HG03558 (cell line): Measurements from ENCODE around the gene CREB3L2.
"Not testable (repeated sequence)": the region's sequence is repeated elsewhere in the genome, so short reads cannot be mapped to it uniquely, and the experiment has no call there.

Experiments used
- ATAC-seq: cut with Tn5 transposase; IDR thresholded peaks from one replicate; pipeline ENCODE4 v1.9.1; 2021; ENCODE audit warnings: moderate number of reproducible peaks; ENCODE audit not compliant: unreplicated experiment; ENCODE audit errors: extremely low read depth

CREB3L2 gene

DNA sequence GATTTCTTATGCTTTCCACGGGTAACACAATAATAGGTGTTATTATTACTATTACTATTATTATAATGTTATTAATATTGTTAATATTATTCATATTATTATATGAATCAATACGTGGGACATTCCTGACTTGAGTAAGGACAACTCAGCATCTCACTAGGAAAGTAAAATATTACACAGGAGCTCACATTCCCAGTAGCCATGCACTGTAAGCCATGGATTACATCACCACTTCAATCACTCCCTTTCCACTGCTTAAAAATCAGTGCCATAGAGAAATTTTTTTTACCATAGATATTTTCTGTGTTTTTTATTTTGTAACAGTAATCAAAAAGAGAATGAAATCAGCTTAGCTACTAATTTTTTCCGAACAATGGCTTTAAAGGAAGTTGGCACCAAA is 86.6 kb downstream of the CREB3L2 start:
- no peak for ATAC-seq

DNA sequence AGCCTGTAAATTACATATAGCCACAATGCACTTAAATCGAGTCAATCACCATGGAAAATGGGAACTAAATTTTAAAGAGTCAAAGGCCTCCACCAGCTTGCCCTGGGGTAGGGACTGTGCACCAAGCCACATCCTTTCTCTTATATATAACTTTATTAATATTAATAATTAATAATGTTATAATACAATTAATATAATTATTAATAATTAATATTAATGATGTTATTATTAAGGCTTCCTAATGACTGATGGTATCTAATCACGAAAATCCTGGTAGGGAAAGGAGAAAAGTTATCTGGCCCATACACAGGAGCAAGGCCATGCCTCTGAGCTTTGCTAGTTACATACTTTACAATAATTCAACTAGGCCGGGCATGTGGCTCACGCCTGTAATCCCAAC is 87.9 kb downstream of the CREB3L2 start:
- no peak for ATAC-seq

DNA sequence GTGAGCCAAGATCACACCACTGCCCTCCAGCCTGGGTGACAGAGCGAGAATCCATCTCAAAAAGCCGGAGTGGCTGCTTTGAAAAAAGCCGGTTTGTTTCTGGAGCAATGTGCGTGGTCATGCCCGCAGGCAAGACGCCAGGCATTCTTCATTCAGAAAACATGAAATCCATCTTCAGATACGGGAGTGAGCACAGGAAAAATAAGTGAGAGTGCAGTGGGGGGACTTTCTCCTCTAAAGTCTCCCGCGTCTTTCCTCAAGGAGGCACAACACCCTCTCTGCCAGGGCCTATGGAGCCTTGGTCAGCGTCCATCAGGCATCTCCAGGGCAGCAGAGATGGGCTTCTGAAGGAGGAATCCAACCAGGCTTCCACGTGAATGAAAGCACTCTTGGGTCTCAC is 92.8 kb downstream of the CREB3L2 start:
- no peak for ATAC-seq

DNA sequence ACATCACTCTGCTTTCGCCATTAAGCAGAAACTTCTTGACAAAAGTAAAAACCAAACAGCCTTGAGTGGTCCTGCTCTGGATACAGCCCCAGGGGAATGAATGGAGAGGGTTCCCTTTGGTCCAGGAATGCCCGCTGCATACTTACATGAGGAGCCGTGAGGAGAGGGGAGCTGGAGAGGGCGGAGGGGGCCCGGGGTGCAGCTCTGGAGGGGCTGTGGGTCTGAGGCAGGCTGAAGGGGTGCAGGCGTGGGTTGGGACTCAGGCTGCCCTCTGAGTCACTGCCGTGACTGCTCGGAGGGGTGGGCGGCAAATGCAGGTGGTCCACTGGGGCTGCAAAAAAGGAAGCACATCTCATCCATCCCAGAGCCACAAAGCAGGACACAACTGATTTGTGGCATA is 93.8 kb downstream of the CREB3L2 start:
- ATAC-seq: no peak

DNA sequence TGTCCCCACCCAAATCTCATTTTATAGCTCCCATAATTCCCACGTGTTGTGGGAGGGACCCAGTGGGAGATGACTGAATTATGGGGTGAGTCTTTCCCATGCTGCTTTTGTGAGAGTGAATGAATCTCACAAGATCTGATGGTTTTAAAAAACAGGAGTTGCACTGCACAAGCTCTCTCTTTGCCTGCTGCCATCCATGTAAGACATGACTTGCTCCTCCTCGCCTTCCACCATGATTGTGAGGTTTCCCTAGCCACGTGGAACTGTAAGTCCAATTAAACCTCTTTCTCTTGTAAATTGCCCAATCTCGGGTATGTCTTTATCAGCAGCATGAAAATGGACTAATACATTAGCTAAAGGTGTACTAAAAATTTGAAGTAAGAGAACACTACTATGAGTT is 95.2 kb downstream of the CREB3L2 start:
- ATAC-seq: not testable (repeated sequence)

DNA sequence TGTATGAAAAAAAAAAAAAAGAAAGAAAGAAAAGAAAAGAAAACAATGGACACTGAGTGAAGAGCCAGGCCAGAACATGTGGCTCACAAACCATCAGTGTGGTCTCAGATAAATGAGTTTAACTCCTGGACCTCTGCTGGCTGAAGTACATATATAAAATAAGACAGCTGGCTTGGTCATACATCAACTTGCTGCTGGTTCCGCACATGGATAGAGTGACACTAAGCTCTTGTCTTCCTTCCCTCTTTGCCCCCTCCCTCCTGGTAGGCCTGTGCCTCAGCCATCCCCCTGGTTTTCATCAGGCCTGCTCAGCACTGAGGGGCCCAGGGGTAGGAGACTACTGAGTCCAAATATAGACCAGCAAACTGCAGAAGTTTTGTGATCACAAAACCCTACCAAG is 97.1 kb downstream of the CREB3L2 start:
- ATAC-seq: no peak

DNA sequence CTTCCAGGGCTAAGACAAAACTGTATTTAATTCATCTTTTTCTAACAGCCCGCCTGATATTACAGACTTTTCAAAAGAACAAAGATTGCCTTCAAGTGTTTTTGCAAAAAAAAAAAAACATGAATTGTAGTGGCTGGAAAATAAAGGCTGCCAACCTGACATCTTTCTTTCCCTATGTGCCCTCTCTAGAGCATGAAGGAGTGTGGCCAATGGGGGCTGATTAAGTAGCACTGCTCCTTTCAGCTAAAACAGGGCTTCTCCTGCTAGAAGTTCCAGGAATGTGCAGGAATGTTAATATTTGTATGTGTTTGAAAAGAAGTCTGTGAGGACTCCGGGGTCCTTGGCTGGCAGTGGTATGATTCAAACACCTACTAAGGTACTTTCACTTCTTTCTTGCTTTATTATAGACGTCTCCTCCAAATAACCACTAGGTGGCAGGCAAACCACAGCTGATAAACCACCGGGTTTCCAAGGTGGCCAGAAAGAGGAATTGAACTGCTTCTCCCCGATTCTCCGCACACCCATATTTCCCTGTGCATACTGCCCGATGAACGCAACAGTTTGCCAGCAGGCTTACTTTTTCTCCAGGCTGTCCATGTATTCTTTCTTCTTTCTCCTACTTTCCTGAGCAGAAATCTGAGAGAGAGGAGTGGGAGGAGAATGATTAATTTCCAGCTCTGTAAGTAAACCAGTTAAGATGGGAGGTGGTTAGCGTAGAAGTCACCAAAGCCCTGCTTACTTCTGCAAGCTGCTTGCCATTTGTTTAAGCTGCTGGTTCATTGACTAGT is 98.3 kb downstream of the CREB3L2 start:
- ATAC-seq: peak; percentile 38

DNA sequence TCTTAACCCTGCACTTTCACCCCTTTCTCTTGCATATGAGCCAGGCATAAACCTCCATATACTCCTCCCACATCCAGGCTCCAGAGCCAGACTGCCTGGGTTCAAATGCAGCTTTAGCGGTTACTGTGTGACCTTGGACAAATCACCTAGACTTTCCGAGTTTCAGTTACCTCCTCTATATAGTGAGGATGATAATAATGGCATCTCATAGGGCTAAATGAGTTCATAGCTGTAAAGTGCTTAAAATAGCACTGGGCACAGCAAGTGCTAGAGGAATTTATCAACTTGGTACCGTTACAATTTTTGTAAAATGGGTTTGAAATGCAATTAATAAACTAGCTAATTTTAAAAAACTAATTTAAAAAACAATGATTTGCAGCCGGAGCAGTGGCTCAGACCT is 101.7 kb downstream of the CREB3L2 start:
- no peak for ATAC-seq

DNA sequence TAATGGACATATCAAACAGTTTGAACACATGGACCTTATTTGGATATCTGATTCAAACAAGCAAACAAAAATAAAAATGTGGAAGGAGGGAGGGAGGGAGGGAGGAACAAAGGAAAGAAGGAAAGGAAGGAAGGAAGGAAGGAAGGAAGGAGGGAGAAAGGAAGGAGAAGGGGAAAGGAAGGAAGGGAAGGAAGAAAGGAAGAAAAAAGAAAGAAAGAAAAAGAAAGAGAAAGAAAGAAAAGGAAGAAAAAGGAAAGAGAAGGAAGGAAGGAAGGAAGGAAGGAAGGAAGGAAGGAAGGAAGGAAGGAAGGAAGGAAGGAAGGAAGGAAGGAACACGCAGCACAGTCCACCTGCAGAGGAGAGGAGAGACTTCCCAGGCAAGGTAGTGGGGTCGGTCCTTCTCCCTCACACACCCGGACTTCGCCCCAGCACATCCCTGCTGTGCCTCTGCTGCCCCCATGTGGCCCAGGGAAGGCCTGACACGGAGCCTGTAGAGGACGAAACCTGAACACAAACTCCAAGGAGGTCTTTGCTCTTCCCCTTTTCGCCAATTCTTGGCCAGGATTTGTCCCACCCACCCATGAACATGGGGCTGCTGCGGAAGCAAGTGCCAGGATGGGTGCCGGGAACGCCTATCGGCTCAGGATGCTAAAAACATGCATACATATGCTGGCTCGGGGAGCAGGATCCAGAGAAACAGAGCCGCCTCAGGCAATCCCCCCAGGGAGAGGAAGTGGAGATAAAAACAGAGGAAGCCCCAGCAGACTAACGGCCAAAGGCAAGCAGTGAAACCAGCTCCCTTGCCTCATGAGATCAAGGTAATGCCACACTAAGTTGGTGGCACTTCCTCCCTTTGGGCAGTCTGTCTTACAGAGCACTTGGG is 102.8 kb downstream of the CREB3L2 start:
- ATAC-seq: peak; percentile 36

DNA sequence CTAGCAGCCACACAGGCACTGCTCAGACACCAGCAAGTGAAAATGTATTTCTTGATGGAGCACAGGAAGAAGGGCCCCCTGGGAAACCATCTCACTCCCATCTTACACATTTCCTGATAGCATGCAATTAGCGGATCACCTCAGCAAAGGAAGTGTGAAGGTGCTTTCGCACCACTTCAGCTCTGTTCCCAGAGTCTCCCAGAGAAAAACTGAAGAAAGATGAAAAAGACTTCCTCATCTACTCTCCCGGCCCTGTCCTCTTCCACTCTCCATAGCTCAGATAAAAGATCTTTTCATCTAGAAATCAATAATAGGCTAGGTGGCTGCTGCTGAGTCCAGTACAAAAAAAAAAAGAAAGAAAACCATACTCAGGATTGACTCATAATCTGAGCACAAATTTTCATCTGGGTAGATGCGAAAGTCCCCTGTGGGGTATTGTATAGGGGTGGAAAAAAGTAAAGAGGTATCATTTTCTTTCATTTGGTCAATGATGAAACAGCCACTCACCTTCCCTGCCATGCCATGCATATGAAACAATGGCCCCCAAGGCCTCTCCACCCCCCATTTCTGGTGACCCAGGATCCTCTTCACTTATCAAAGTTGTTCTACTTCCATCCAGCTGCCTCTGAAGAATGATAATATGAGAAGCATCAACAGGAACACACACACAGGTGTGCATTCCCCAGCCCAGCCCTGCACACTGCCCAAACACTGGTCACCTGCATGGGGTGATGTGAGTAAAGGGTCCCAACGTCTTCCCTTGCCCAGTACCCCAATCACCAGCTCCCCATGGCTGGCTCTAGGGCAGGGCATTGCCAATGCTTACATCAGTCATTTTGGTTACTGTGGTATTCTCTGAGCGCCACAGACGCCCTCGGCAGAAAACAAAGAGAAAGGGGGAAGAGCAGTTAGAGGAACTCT is 106.3 kb downstream of the CREB3L2 start:
- ATAC-seq: peak; percentile 72

DNA sequence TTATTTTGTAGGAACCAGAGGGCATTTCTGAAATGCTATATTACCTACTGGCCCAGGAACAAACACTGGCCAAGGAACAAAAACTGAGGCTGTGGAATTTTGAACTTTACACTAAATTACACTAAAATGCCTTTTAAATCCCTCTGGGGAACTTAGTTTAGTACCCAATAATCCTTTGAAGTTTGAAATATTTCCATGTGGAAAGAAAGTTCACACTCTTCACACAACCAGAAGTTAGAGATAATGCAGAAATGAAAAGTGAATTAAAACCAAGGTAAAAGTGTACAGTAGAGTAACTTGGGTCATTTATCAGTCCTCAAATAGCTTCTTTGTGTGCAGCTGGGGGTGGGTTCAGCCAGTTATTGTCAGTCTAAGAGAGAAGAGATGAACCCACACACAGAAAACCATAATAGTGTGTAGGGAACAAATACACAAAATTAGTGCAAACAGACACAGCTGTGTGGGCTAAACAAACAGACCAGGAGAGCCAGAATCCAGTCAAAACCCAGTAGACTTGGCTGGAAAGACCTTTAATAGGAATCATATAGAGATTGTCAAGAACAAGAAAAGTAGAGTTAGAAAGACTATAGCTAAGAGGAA is 108.6 kb downstream of the CREB3L2 start:
- no peak for ATAC-seq

DNA sequence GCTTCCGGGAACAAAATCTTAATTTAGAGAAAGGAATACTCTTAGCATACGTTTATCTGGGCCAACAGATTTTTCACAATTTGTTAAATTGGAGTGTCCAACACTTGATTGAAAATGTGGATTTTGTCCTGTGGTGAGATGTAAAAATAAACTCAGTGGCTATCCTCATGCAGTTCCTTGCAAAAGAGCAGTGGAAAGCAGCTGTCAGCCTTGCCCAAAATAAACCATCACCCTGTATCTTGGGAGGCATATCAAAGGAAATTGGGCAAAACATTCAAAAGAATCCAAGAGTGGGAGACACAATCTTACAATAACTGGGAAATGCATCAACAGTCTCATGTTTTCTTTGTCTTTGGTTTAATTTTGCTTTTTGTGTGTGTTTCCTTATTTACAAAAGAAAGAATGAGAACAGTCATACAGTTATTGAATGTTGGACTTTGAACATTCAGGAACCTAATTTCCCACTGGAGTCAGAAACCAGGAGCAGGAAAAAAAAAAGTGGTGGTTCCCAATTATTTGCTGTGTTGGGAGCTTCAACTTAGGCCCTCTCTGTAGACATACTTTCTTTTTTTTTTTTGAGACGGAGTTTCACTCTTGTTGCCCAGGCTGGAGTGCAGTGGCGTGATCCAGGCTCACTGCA is 110.8 kb downstream of the CREB3L2 start:
- ATAC-seq: no peak

DNA sequence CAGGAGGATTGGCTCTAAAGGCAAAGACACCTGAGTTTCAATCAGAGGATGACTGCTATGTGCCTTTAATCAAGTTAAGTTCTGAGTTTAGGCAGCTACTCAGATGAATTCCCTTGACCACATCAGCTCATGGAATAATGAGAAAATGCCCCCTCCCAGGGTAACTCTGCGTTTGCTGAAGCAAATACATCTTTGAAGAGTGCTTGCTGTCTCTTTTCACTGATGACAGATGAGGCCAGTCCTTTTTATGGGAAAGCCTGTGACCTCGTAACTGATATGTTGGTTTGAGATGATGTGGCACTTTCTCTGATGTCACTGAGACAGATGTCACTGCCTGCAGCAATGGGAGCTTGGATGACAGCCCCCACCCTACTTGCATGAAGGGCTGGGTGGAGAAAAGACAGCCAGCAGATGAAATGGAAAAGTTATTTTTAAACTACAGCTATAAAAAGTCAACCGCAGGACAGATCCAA is 111.4 kb downstream of the CREB3L2 start:
- ATAC-seq: no peak

DNA sequence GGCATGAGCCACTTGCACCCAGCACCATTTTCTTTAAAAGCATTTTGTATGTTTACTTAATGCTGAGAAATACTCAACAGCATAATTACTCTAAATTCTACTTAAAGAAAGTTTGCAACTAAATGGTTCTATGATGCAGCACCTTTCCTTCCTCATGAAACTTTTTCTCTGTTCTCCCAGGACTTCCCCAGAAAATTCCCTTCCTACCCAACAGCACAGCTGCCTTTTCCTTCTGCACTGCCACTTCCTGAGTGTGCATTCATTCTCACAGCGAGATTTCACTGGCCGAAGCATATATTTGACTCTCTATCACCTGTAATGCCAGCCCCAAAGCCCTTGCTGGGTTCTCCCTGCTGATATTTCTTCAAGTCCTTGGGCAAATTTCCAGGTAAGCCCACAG is 113.6 kb downstream of the CREB3L2 start:
- no peak for ATAC-seq

DNA sequence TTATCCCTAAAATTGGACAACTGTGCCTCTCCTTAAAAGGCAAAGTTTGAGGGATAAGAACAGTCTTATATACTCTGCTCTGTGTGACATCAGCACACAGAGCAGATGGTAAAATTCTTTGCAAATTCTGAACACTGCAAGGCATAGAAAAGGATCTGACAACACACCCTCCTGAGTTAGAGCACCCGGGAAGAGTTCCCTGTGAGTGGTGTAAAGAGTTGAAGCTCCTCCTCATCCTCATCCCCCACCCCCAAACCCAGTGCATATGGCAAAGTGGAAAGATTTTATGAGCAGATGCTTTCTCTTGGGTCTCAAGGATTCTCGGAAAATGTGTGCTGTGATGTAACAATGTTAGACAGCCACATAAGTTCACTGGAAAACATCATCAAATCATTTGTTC is 115.1 kb downstream of the CREB3L2 start:
- ATAC-seq: no peak

DNA sequence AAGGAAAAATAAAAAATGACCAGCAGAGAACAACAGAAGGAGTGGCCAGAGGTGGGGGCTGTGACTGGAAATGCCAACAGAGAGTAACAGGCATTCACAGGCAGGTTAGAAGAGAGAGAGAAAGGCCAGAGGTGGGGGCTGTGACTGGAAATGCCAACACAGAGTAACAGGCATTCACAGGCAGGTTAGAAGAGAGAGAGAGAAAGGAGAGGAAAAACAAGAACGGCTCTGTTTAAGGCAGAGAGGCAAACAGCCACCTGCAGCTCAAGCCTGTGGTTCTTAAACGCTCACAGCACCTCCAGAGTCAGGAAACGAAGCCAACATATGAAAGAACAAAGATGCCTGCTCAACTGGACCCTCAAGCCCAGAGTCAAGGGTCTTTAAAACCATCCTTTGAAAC is 115.6 kb downstream of the CREB3L2 start:
- ATAC-seq: no peak

DNA sequence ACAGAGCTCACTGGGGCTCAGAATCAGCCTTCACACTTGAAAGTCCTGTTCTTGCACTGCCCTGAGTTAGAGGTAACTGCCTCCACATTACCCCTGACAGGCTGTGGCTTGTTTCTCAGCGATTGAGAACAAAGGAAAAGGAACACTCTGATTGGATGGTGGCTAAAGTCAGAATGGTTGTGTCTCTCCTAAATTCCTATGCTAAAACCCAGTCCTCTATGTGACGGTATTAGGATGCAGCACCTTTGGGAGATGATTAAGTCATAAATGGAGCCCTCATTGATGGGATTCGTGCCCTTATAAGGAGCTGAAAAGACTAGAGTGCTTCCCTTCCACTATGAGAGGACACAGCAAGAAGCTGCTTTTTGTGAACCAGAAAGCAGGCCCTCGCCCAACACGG is 116.2 kb downstream of the CREB3L2 start:
- no peak for ATAC-seq

DNA sequence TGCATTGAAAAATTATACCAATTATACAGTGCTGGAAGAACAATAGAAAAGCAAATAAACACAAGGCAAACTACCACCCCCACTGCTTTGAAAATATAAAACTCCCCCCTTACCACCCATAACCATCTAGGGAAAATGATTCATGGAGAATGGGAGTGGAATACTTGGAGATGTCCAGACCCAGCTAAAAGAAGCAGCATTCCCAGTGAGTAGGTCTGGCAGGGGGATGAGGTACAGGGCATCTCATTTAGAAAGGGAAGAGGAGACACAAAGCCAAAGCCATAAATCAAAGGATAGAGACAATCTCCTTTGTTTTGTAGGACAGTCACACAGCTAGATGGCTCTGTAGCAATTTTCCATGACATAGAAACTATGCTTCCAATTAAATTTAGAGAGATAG is 119.1 kb downstream of the CREB3L2 start:
- ATAC-seq: no peak

DNA sequence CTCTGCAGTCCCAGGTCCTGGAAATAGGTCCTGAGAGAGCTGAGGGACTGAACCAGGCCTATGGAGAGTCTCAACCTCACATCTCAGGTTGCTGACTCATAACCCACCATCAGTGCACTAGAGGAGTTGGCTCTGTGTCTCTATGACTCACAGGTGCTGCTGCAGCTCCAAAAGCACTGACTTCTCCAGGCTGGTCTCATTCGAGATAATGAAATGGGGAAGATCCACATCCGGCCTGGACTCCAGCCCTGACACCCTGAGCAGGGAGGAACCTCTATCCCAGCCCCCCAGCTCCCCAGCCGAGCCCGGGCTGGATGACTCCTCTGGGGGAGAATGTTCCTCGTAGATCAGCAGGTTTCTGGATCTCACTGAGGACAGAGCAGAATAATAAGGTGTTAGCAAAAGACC is 119.6 kb downstream of the CREB3L2 start:
- peak; percentile 83 for ATAC-seq
